Measurements from ENCODE around the gene NENF. TPM values are rescaled to one million over a fixed set of nuclear protein-coding genes. Genes with fewer than 3 reads are reported as not detected.
"Not testable (repeated sequence)": the region's sequence is repeated elsewhere in the genome, so short reads cannot be mapped to it uniquely, and the experiment has no call there.

NENF gene
- total RNA-seq, 1 donor from 2014 or later, result 40.4 TPM

- DNase-seq (ENCODE audit: low read depth, low spot score), result no peak
- no peaks in the 10 kb centered on the region for H3K27me3 Mint-ChIP-seq (ENCODE audit: low read depth)
- H3K9me3 Mint-ChIP-seq, result no peaks in the 10 kb centered on the region
- no peak overlapping the region for H3K4me3 Mint-ChIP-seq
- no peak overlapping the region for H3K27ac Mint-ChIP-seq (ENCODE audit: unreplicated experiment)
- H3K36me3 Mint-ChIP-seq (ENCODE audit: low read depth), result peaks cover 2% of the 10 kb centered on the region
- H3K4me1 Mint-ChIP-seq, result peaks cover 10% of the 10 kb centered on the region
- TF ChIP-seq CTCF (conservative IDR thresholded peaks at IDR 0.05), result no peak
These were observed 37.3 kb downstream of the NENF start for GRCh38 chr1:212470059-212470458.

GRCh38 chr1:212471286-212471685 lies 38.6 kb downstream of the NENF start:
- no peak for TF ChIP-seq CTCF (conservative IDR thresholded peaks at IDR 0.05)
- Mint-ChIP-seq H3K4me3 (no peak overlapping the region), H3K27ac (ENCODE audit: unreplicated experiment) (no peak overlapping the region), H3K9me3 (no peaks in the 10 kb centered on the region), H3K4me1 (peaks cover 8% of the 10 kb centered on the region), H3K36me3 (ENCODE audit: low read depth) (peaks cover 2% of the 10 kb centered on the region), H3K27me3 (ENCODE audit: low read depth) (no peaks in the 10 kb centered on the region)
- DNase-seq (ENCODE audit: low read depth, low spot score), result no peak

- peak overlapping the region; percentile 50 for H3K27ac Mint-ChIP-seq (ENCODE audit: unreplicated experiment)
- TF ChIP-seq CTCF (conservative IDR thresholded peaks at IDR 0.05), result no peak
- H3K36me3 Mint-ChIP-seq (ENCODE audit: low read depth), result peaks cover 2% of the 10 kb centered on the region
- no peak overlapping the region for H3K4me3 Mint-ChIP-seq
- H3K9me3 Mint-ChIP-seq, result no peaks in the 10 kb centered on the region
- no peak for DNase-seq (ENCODE audit: low read depth, low spot score)
- no peaks in the 10 kb centered on the region for H3K27me3 Mint-ChIP-seq (ENCODE audit: low read depth)
- peaks cover 7% of the 10 kb centered on the region for H3K4me1 Mint-ChIP-seq
These were observed 39.4 kb downstream of the NENF start for GRCh38 chr1:212471891-212472675.

- DNase-seq (ENCODE audit: low read depth, low spot score), result no peak
- Mint-ChIP-seq H3K4me1 (peaks cover 6% of the 10 kb centered on the region), H3K27ac (ENCODE audit: unreplicated experiment) (no peak overlapping the region), H3K4me3 (no peak overlapping the region), H3K27me3 (ENCODE audit: low read depth) (no peaks in the 10 kb centered on the region), H3K9me3 (no peaks in the 10 kb centered on the region), H3K36me3 (ENCODE audit: low read depth) (no peaks in the 10 kb centered on the region)
- no peak for TF ChIP-seq CTCF (conservative IDR thresholded peaks at IDR 0.05)
These were observed 41.0 kb downstream of the NENF start for GRCh38 chr1:212473729-212474128.

- H3K27ac Mint-ChIP-seq (ENCODE audit: unreplicated experiment), result no peak overlapping the region
- H3K9me3 Mint-ChIP-seq, result no peaks in the 10 kb centered on the region
- no peak for DNase-seq (ENCODE audit: low read depth, low spot score)
- H3K27me3 Mint-ChIP-seq (ENCODE audit: low read depth), result no peaks in the 10 kb centered on the region
- TF ChIP-seq CTCF (conservative IDR thresholded peaks at IDR 0.05), result no peak
- H3K4me3 Mint-ChIP-seq, result no peak overlapping the region
- H3K4me1 Mint-ChIP-seq, result peaks cover 14% of the 10 kb centered on the region
- H3K36me3 Mint-ChIP-seq (ENCODE audit: low read depth), result no peaks in the 10 kb centered on the region
These were observed 42.4 kb downstream of the NENF start for GRCh38 chr1:212475151-212475550.

- not testable (repeated sequence) for H3K27me3 Mint-ChIP-seq (ENCODE audit: low read depth); H3K4me3 Mint-ChIP-seq; H3K36me3 Mint-ChIP-seq (ENCODE audit: low read depth); DNase-seq (ENCODE audit: low read depth, low spot score); H3K9me3 Mint-ChIP-seq; H3K27ac Mint-ChIP-seq (ENCODE audit: unreplicated experiment)
- H3K4me1 Mint-ChIP-seq, result peaks cover 14% of the 10 kb centered on the region
These were observed 43.1 kb downstream of the NENF start for GRCh38 chr1:212475831-212476230.
